ENCODE results near the gene TFR2.

Gene TFR2

DNA sequence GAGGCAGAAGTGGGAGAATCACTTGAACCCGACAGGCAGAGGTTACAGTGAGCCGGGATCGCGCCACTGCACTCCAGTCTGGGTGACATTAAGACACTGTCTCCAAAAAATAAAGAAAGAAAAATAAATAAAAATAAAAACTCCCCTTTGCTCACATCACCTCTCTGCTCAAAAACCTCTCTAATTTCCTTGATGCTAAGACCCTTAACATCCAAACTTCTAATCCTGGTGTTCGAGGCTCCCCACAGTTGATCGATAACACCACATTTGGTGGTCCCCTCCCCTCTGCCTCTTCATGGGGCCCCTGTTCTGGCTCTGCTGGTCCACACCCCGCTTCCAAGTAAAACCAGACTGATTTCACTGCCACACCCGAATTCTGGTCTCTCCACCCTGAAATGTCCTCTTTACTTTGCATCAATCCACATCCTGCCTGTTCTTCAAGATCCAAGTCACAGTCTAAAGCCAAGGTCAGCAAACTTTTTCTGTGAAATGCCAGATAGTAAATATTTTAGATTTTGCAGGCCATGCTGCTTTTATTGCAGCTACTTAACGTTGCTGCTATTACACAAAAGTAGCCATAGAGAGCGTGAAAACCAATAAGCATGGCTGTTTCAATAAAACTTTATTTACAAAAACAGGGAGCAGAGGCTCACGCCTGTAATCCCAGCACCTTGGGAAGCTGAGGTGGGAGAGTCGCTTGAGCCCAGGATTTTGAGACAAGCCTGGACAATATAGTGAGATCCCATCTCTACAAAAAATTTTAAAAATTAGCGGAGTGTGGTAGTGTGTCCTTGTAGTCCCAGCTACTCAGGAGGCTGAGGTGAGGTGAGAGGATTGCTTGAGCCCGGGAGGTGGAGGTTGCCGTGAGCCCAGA is 17.2 kb downstream of the TFR2 start:
- Histone ChIP-seq H3K27me3 (ENCODE audit: insufficient read depth, low read depth, severe bottlenecking) (no peaks in the 10 kb centered on the region), H3K27ac (no peak overlapping the region), H3K4me3 (ENCODE audit: low read depth, low read length) (no peak overlapping the region), H3K9me3 (ENCODE audit: severe bottlenecking) (no peaks in the 10 kb centered on the region), H3K36me3 (no peaks in the 10 kb centered on the region)
- TF ChIP-seq, protein P1, sequence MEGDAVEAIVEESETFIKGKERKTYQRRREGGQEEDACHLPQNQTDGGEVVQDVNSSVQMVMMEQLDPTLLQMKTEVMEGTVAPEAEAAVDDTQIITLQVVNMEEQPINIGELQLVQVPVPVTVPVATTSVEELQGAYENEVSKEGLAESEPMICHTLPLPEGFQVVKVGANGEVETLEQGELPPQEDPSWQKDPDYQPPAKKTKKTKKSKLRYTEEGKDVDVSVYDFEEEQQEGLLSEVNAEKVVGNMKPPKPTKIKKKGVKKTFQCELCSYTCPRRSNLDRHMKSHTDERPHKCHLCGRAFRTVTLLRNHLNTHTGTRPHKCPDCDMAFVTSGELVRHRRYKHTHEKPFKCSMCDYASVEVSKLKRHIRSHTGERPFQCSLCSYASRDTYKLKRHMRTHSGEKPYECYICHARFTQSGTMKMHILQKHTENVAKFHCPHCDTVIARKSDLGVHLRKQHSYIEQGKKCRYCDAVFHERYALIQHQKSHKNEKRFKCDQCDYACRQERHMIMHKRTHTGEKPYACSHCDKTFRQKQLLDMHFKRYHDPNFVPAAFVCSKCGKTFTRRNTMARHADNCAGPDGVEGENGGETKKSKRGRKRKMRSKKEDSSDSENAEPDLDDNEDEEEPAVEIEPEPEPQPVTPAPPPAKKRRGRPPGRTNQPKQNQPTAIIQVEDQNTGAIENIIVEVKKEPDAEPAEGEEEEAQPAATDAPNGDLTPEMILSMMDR (IDR thresholded peaks at IDR 0.05; ENCODE audit: low read depth, low read length), result no peak
- no peak for DNase-seq

DNA sequence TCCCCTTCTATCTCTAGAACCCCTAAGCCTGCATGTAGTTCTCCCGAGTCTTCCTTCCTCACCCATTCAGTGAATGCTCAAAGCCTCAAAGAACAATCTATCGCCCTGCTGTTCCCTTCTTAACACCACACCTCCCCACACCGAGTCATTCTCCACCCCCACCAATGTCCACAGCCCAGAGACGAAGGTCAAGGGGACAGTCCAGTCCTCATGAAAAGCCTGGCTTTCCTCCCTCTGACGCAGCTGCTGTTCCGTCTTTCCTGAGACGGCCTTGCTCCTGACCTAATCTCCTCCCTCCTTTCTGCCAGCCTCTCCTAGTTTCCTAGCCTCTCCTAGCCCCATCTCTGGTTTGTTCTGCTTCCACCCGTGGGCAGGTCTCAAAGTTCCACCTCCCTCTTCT is 19.8 kb downstream of the TFR2 start:
- no peaks in the 10 kb centered on the region for H3K27me3 ChIP-seq (ENCODE audit: insufficient read depth, low read depth, severe bottlenecking)
- H3K4me3 ChIP-seq (ENCODE audit: low read depth, low read length), result no peak overlapping the region
- 0 out of 2 replicates have a peak overlapping the region, but pooled peaks have one; percentile 6 for H3K27ac ChIP-seq
- no peak for DNase-seq
- TF ChIP-seq, protein P1 (IDR thresholded peaks at IDR 0.05; ENCODE audit: low read depth, low read length), result no peak
- H3K9me3 ChIP-seq (ENCODE audit: severe bottlenecking), result no peaks in the 10 kb centered on the region
- no peaks in the 10 kb centered on the region for H3K36me3 ChIP-seq

DNA sequence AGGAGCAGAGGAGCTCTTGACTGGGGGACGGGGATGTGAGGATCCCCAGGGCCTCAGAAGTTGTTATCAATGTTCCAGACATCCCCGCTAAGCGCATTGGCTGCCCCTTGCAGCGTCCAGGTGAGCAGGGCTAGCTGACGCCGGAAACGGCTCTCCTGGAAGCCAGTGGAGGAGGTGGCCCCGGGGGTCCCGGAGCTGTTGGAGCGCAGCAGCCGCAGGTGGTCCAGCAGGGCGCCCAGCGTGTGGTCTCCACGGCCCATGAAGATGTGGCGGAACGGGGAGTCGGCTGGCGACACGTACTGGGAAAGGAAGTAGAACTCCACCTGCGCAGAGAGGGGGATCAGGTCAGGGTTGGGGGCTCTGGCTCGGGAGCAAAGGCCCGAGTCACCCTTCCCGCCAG is 20.5 kb downstream of the TFR2 start:
- TF ChIP-seq, protein P1 (IDR thresholded peaks at IDR 0.05; ENCODE audit: low read depth, low read length), result no peak
- Histone ChIP-seq H3K4me3 (ENCODE audit: low read depth, low read length) (no peak overlapping the region), H3K36me3 (no peaks in the 10 kb centered on the region), H3K27ac (no peak overlapping the region), H3K9me3 (ENCODE audit: severe bottlenecking) (no peaks in the 10 kb centered on the region), H3K27me3 (ENCODE audit: insufficient read depth, low read depth, severe bottlenecking) (no peaks in the 10 kb centered on the region)
- DNase-seq, result no peak

DNA sequence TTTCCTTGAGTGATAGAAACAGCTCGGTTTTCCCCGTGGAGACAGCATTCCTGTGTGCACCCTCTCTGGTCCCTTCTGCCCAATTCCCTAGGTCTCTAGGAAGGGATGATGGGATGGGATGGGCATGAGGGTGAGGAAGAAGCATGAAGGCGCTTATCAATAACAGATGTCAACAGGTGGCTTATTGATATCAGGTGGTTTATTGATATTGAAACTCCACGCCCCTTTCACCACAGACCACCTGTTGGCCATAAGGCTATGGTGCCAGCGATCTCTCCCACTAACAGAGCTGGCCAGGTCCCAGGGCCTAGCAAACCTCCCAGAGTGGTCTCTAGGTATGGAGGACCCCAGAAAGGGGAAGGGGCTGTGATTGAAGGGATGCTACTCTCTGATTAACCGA is 21.1 kb downstream of the TFR2 start:
- no peaks in the 10 kb centered on the region for H3K27me3 ChIP-seq (ENCODE audit: insufficient read depth, low read depth, severe bottlenecking)
- H3K9me3 ChIP-seq (ENCODE audit: severe bottlenecking), result no peaks in the 10 kb centered on the region
- no peak for DNase-seq
- no peaks in the 10 kb centered on the region for H3K36me3 ChIP-seq
- TF ChIP-seq, protein P1 (IDR thresholded peaks at IDR 0.05; ENCODE audit: low read depth, low read length), result no peak
- no peak overlapping the region for H3K4me3 ChIP-seq (ENCODE audit: low read depth, low read length)
- H3K27ac ChIP-seq, result no peak overlapping the region

DNA sequence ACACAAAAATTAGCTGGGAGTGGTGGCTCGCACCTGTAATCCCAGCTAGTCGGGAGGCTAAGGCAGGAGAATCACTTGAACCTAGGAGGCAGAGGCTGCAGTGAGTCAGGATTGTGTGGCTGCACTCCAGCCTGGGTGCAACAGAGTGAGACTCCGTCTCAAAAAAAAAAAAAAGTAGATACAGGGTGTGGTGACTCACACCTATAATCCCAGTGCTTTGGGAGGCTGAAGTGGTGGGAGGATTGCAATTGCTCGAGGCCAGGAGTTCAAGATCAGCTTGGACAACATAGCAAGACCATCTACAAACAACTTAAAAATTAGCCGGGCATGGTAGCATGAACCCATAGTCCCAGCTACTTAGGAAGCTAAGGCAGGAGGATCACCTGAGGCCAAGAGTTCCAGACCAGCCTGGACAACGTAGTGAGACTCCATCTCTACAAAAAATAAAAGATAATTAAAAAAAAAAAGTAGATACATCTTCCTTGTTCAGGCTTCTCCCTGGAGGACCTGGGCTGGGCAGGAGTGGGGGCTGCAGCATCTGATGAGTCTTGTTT is 27.0 kb downstream of the TFR2 start:
- H3K27ac ChIP-seq, result no peak overlapping the region
- H3K27me3 ChIP-seq (ENCODE audit: insufficient read depth, low read depth, severe bottlenecking), result no peaks in the 10 kb centered on the region
- no peaks in the 10 kb centered on the region for H3K9me3 ChIP-seq (ENCODE audit: severe bottlenecking)
- TF ChIP-seq, protein P1 (IDR thresholded peaks at IDR 0.05; ENCODE audit: low read depth, low read length), result no peak
- no peak for DNase-seq
- H3K36me3 ChIP-seq, result no peaks in the 10 kb centered on the region
- H3K4me3 ChIP-seq (ENCODE audit: low read depth, low read length), result no peak overlapping the region
